Upper lobe of right lung (tissue), 1 donor: ENCODE measurements around the gene YDJC. TPM values are rescaled to one million over a fixed set of nuclear protein-coding genes. Genes with fewer than 3 reads are reported as not detected.

Experiments used
- ATAC-seq: fragments of 200-7000 bp; cut with Tn5 transposase; one replicate; pipeline ENCODE4 v1.9.1; 2020; ENCODE audit warnings: mild to moderate bottlenecking, moderate library complexity
- DNase-seq: peaks from one replicate; pipeline ENCODE4 v3.0.0-alpha.2; 2020
- H3K27ac ChIP-seq: fragments of 200-600 bp; one replicate; pipeline ENCODE4 v1.8.0; 2022
- H3K27me3 ChIP-seq: fragments of 200-600 bp; one replicate; pipeline ENCODE4 v1.8.0; 2022; ENCODE audit warnings: mild to moderate bottlenecking
- H3K36me3 ChIP-seq: fragments of 200-600 bp; one replicate; pipeline ENCODE4 v1.8.0; 2022
- H3K4me1 ChIP-seq: fragments of 200-600 bp; one replicate; pipeline ENCODE4 v1.8.0; 2022
- H3K4me3 ChIP-seq: fragments of 200-600 bp; one replicate; pipeline ENCODE4 v1.8.0; 2022; ENCODE audit warnings: mild to moderate bottlenecking
- H3K9me3 ChIP-seq: fragments of 200-600 bp; one replicate; pipeline ENCODE4 v1.8.0; 2022
- intact Hi-C: fragments of 100-400 bp; cut with DNase I; formaldehyde crosslinking; loops from one replicate; pipeline ENCODE4 v1.11.0; 2022
- total RNA-seq: library from RNA; stranded (reverse); fragmentation: NEBNext Ultra II Directional; extraction: Animal tissue kit (Norgen Biotek cat#: 25700); gene quantifications from one replicate; pipeline ENCODE4 v1.2.1, GENCODE V29; 2021
- TF ChIP-seq, protein P1 (sequence below): fragments of 200-600 bp; IDR thresholded peaks from one replicate; pipeline ENCODE4 v1.8.0; 2022; ENCODE audit warnings: antibody characterized with exemption
- donor health status: DM: no; HTN: yes; CAD: no; lungs with severe emphysema.

YDJC gene
- total RNA-seq, 1 donor from 2014 or later, result 13.9 TPM

DNA sequence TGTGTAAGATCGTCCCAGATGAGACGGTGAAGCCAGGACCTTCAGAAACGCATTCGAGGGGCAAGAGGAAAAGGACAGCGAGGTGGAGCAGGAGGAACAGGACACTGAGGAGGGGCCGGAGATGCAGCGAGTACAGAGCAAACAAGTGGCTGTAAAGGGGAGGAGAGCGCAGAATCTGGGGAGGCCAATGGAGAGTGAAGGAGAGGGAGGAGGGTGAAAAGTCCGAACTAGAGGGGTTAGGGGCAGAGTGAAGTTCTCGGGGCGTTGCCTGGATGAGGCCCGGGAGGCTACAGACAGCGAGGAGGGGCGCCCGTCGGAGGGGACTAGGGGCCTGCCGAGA lies 27.2 kb upstream of the YDJC start:
- DNase-seq (no peak), ATAC-seq (no peak)
- Histone ChIP-seq H3K4me3 (peak overlapping the region; percentile 67), H3K9me3 (no peaks in the 10 kb centered on the region), H3K4me1 (peaks cover 13% of the 10 kb centered on the region), H3K27me3 (no peaks in the 10 kb centered on the region), H3K27ac (no peak overlapping the region), H3K36me3 (no peaks in the 10 kb centered on the region)
- TF ChIP-seq, protein P1, sequence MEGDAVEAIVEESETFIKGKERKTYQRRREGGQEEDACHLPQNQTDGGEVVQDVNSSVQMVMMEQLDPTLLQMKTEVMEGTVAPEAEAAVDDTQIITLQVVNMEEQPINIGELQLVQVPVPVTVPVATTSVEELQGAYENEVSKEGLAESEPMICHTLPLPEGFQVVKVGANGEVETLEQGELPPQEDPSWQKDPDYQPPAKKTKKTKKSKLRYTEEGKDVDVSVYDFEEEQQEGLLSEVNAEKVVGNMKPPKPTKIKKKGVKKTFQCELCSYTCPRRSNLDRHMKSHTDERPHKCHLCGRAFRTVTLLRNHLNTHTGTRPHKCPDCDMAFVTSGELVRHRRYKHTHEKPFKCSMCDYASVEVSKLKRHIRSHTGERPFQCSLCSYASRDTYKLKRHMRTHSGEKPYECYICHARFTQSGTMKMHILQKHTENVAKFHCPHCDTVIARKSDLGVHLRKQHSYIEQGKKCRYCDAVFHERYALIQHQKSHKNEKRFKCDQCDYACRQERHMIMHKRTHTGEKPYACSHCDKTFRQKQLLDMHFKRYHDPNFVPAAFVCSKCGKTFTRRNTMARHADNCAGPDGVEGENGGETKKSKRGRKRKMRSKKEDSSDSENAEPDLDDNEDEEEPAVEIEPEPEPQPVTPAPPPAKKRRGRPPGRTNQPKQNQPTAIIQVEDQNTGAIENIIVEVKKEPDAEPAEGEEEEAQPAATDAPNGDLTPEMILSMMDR, result no peak
- intact Hi-C loops, result no loop called here

DNA sequence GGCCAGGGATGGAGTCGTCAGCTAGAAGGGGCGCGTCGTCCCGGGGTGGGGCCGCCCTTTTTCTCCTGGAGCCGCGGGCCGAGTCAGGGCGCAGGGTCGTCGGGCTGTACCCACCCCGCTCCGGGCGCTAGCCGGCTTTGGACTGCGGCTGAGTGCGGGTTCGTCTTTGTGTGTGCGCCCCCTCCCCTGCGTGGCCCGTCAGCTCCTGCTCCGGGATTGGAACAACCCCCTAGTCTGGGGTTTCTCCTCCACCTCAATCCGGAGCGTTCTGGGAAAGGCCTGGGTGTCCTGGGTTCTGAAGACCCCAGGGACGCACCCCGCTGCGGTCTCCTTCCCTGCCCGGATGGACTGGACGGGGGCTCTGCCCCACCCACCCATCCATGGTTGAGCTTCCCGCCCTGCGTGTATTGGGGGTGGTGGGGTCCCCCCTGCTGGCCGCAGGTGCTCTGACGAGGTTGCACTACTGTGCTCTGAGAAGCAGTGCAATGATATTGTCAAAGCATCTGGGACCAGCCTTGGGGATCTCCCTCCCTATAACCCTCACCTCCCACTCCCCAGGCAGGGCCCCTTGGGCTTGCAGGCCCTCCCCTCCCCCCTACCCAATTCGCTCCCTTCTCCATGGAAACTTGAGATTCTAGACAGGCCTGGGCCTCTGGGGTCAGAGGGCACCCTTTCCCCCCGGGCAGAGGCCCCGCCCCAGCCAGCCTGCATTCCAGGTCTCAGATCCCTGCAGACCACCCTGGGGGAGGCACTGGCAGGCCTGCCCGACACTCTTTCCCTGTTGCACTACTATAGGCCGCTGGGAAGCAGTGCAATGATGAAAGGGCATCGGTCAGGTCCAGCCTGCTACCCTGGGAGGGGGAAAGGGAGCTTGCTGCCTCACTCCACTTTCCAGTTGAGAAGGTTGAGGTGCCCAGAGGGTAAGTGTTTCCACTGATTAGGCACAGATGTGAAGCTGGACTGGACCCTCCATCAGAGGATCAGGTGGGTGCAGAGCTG lies 23.0 kb upstream of the YDJC start:
- H3K27me3 ChIP-seq, result no peaks in the 10 kb centered on the region
- peak overlapping the region; percentile 66 for H3K4me3 ChIP-seq
- H3K4me1 ChIP-seq, result peaks cover 21% of the 10 kb centered on the region
- ATAC-seq (no peak), DNase-seq (no peak)
- no peak overlapping the region for H3K27ac ChIP-seq
- peaks cover 6% of the 10 kb centered on the region for H3K36me3 ChIP-seq
- TF ChIP-seq, protein P1, result no peak
- no peaks in the 10 kb centered on the region for H3K9me3 ChIP-seq
- intact Hi-C loops, result no loop called here

DNA sequence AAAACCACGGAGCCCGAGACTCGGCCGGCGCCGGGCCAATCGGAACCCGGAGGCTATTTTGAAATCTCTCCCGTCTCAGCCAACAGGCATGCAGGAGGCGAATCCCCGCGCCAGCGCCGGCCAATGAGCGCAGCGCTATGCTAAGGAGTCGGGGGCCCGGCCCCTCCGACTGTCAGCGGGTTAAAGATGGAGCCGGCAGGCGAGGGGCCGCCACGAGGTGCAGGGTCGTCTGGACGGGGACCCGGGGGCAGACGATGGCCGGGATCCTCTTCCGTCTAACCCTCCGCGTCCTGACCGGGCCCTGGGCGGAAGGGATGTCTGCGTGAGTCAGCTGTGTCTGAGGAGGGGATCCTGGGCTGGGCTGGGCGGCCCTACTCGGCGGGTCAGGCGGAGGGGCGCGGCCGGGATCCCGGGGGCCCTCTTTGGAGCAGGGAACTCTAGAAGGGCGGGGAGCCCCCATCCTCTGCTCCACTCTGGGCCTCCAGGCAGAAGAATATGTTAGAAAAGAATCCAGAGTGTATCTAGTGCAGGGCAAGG lies 22.3 kb upstream of the YDJC start:
- H3K9me3 ChIP-seq, result no peaks in the 10 kb centered on the region
- peaks cover 20% of the 10 kb centered on the region for H3K4me1 ChIP-seq
- ATAC-seq (peak; percentile 95), DNase-seq (peak; percentile 94)
- no peaks in the 10 kb centered on the region for H3K27me3 ChIP-seq
- H3K36me3 ChIP-seq, result peaks cover 6% of the 10 kb centered on the region
- TF ChIP-seq, protein P1, result no peak
- H3K4me3 ChIP-seq, result peak overlapping the region; percentile 66
- H3K27ac ChIP-seq, result peak overlapping the region; percentile 3
- intact Hi-C loops, result no loop called here

DNA sequence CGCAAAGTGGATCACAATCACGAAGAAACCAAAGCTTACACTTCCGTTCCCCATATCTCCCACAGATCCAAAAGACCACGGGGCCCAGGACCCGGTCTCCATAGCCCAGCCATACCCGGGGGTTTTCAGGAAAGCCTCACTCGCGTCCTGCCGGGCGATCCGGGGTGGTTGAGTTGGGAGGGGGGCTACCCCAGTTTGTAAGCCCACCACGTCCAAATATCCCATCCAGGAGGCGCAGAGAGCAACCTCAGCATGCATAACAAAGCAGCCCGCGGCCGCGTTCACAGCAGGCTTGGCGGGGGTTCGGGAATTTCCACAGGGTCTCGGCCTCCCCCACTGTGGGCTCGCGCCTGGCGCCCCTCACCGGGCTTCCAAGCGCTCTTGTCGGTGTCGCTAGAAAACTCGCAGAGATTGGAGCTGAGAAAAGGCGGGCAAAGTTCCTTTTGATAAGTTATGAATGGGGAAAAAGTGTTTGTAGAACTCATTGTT lies 21.7 kb upstream of the YDJC start:
- no peak for DNase-seq
- H3K27me3 ChIP-seq, result no peaks in the 10 kb centered on the region
- no peaks in the 10 kb centered on the region for H3K9me3 ChIP-seq
- intact Hi-C loops, result no loop called here
- peak overlapping the region; percentile 3 for H3K27ac ChIP-seq
- ATAC-seq, result no peak
- H3K4me3 ChIP-seq, result peak overlapping the region; percentile 66
- peaks cover 20% of the 10 kb centered on the region for H3K4me1 ChIP-seq
- TF ChIP-seq, protein P1, result no peak
- H3K36me3 ChIP-seq, result peaks cover 7% of the 10 kb centered on the region

DNA sequence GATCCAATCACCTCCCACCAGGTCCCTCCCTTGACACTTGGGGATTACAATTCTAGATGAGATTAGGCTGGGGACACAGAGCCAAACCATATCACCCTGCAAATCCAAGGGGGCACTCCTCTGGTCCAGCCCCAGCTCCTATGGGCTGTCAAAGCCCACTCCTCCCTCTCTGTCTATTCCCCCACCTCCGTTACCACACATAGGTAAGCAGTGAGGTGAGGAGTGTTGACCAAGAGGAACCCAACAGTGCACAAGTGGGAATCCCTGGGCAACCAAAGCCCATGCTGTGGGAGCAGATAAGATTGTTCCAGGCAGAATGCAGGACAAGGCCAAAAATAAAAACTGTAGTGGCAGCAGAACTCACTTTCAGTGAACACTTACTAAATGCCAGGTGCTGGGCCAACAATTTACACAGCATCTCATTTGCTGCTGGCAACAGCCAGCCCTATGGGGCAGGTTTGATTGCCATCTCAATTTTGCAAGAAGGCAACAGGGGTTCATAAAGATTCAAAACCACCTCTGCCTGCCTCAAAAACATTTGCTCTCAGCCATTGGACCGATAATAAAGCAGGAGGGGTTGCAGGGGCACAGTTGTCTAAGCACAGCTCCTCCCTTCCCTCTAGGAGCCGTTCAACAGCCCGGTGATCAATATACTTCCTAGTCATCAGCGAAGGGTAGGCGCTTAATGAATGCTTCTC lies 21.1 kb upstream of the YDJC start:
- ATAC-seq, result no peak
- Histone ChIP-seq H3K4me3 (peak overlapping the region; percentile 66), H3K27ac (no peak overlapping the region), H3K27me3 (no peaks in the 10 kb centered on the region), H3K36me3 (peaks cover 12% of the 10 kb centered on the region), H3K9me3 (no peaks in the 10 kb centered on the region), H3K4me1 (peaks cover 21% of the 10 kb centered on the region)
- TF ChIP-seq, protein P1, result no peak
- no peak for DNase-seq
- intact Hi-C loops, result no loop called here
